ENCODE results near the gene VOPP1. TPM values are rescaled to one million over a fixed set of nuclear protein-coding genes. Genes with fewer than 3 reads are reported as not detected.

The VOPP1 gene
- total RNA-seq, 1 experiment from 2014 or later, result 60.2 TPM

- H4K20me1 ChIP-seq (ENCODE audit: low read length), result no peaks in the 10 kb centered on the region
- ChIA-PET POLR2A (ENCODE audit: unreplicated experiment) (no interaction called here), CTCF (no interaction called here)
- no peaks in the 10 kb centered on the region for H3K9me2 ChIP-seq (replicated peaks; ENCODE audit: low read length)
- no peaks in the 10 kb centered on the region for H3K79me2 ChIP-seq (ENCODE audit: low read length)
- TF ChIP-seq EZH2 (IDR thresholded peaks at IDR 0.05; ENCODE audit: low read length, unreplicated experiment), result no peak
- H3K4me1 ChIP-seq (ENCODE audit: insufficient read depth, low read length), result no peaks in the 10 kb centered on the region
- BruUV-seq (replicated peaks), result no TSS peak
- no peak overlapping the region for H3K4me2 ChIP-seq (ENCODE audit: low read length)
- H3K27me3 ChIP-seq (ENCODE audit: low read length), result no peaks in the 10 kb centered on the region
- no peak overlapping the region for H3K4me3 ChIP-seq (ENCODE audit: low read length)
- no peaks in the 10 kb centered on the region for H3K36me3 ChIP-seq (ENCODE audit: low read depth, low read length)
- no peaks in the 10 kb centered on the region for H3K9me3 ChIP-seq (ENCODE audit: low read length)
- ATAC-seq, result no peak
- intact Hi-C loops (cut with micrococcal nuclease), result no loop called here
- DNase-seq, result no peak
- no peak overlapping the region for H3K27ac ChIP-seq (ENCODE audit: low read length)
- no peak overlapping the region for H2AFZ ChIP-seq (ENCODE audit: low read length)
- H3F3A ChIP-seq (ENCODE audit: low read length, unreplicated experiment), result no peaks in the 10 kb centered on the region
- H3K9ac ChIP-seq (ENCODE audit: low read length), result no peak overlapping the region
Measured at GRCh38 chr7:55590517-55591281, 18.4 kb upstream of the VOPP1 start.

GRCh38 chr7:55589905-55590304 lies 17.6 kb upstream of the VOPP1 start:
- Histone ChIP-seq H3K9me2 (replicated peaks; ENCODE audit: low read length) (no peaks in the 10 kb centered on the region), H3K9ac (ENCODE audit: low read length) (no peak overlapping the region), H2AFZ (ENCODE audit: low read length) (no peak overlapping the region), H3K27ac (ENCODE audit: low read length) (no peak overlapping the region), H3K4me3 (ENCODE audit: low read length) (no peak overlapping the region), H3K79me2 (ENCODE audit: low read length) (no peaks in the 10 kb centered on the region), H3K4me2 (ENCODE audit: low read length) (no peak overlapping the region), H3K9me3 (ENCODE audit: low read length) (no peaks in the 10 kb centered on the region), H3K4me1 (ENCODE audit: insufficient read depth, low read length) (no peaks in the 10 kb centered on the region), H4K20me1 (ENCODE audit: low read length) (no peaks in the 10 kb centered on the region), H3F3A (ENCODE audit: low read length, unreplicated experiment) (no peaks in the 10 kb centered on the region), H3K27me3 (ENCODE audit: low read length) (no peaks in the 10 kb centered on the region), H3K36me3 (ENCODE audit: low read depth, low read length) (no peaks in the 10 kb centered on the region)
- BruUV-seq (replicated peaks), result no TSS peak
- intact Hi-C loops (cut with micrococcal nuclease), result no loop called here
- no peak for TF ChIP-seq EZH2phosphoT487 (IDR thresholded peaks at IDR 0.05; ENCODE audit: borderline replicate concordance, low read length)
- TF ChIP-seq EZH2 (IDR thresholded peaks at IDR 0.05; ENCODE audit: low read length, unreplicated experiment), result no peak
- TF ChIP-seq CTCF (conservative IDR thresholded peaks at IDR 0.05; ENCODE audit: low read depth, low read length), result no peak
- DNase-seq (no peak), ATAC-seq (no peak)
- POLR2A ChIA-PET (ENCODE audit: unreplicated experiment), result no interaction called here
- CTCF ChIA-PET, result no interaction called here

GRCh38 chr7:55588976-55589604 lies 16.8 kb upstream of the VOPP1 start:
- intact Hi-C loops (cut with micrococcal nuclease), result no loop called here
- DNase-seq (no peak), ATAC-seq (no peak)
- no TSS peak for BruUV-seq (replicated peaks)
- ChIA-PET CTCF (no interaction called here), POLR2A (ENCODE audit: unreplicated experiment) (no interaction called here)
- no peaks in the 10 kb centered on the region for H4K20me1 ChIP-seq (ENCODE audit: low read length)
- 0 out of 2 replicates have a peak, but pooled peaks cover 3% of the 10 kb centered on the region for H3K4me1 ChIP-seq (ENCODE audit: insufficient read depth, low read length)
- H3K9ac ChIP-seq (ENCODE audit: low read length), result no peak overlapping the region
- H3K36me3 ChIP-seq (ENCODE audit: low read depth, low read length), result no peaks in the 10 kb centered on the region
- H2AFZ ChIP-seq (ENCODE audit: low read length), result no peak overlapping the region
- no peak overlapping the region for H3K4me3 ChIP-seq (ENCODE audit: low read length)
- TF ChIP-seq CTCF (conservative IDR thresholded peaks at IDR 0.05; ENCODE audit: low read depth, low read length) (no peak), EZH2 (IDR thresholded peaks at IDR 0.05; ENCODE audit: low read length, unreplicated experiment) (no peak), EZH2phosphoT487 (IDR thresholded peaks at IDR 0.05; ENCODE audit: borderline replicate concordance, low read length) (no peak)
- H3K9me3 ChIP-seq (ENCODE audit: low read length), result no peaks in the 10 kb centered on the region
- no peaks in the 10 kb centered on the region for H3K9me2 ChIP-seq (replicated peaks; ENCODE audit: low read length)
- no peak overlapping the region for H3K4me2 ChIP-seq (ENCODE audit: low read length)
- no peaks in the 10 kb centered on the region for H3F3A ChIP-seq (ENCODE audit: low read length, unreplicated experiment)
- H3K27me3 ChIP-seq (ENCODE audit: low read length), result no peaks in the 10 kb centered on the region
- no peak overlapping the region for H3K27ac ChIP-seq (ENCODE audit: low read length)
- no peaks in the 10 kb centered on the region for H3K79me2 ChIP-seq (ENCODE audit: low read length)
